Activated effector memory CD4-positive, alpha-beta T cell treated with Interleukin-2 at 50 U/mL for 16 hours (primary cell): Measurements from ENCODE around the gene TUBA1A.
"Not testable (repeated sequence)": the region's sequence is repeated elsewhere in the genome, so short reads cannot be mapped to it uniquely, and the experiment has no call there.

Experiments
- DNase-seq: peaks from one replicate; pipeline ENCODE4 v3.0.0-alpha.2; 2020

TUBA1A gene

DNA sequence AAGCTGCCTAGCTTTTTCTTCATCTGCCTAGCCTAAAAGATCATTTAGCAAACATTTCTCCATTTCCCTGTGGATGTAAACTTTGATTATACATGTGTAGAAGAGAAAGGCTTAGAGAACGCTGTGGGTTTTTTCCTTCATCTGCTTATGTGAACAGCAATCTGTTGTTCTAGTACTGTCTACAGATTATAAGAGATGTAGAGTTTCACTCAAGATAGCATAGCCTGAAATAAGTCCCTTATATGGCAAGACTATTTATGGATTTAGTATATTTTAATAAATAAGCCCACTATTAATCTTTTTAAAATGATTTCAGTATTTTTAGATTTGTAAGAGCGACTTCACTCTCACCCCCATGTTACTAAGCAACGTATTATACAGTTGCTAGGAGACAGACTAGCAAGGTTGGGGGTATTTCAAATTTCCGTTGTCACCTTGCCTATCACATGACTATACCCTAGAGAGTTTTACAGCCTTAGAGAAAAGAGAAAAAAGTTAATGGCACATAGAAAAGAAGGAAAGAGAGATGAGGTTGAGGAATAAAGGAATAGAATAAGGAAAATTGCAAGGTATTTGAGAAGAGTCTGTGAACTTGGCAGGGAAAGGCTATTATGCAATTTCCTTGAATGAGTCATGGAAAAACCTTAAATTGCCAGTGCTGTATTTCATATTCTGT lies 12.2 kb upstream of the TUBA1A start:
- no peak for DNase-seq

- DNase-seq: no peak
Measured at GRCh38 chr12:49198431-49199155, 9.7 kb upstream of the TUBA1A start.

GRCh38 chr12:49197256-49197655 lies 8.4 kb upstream of the TUBA1A start:
- no peak for DNase-seq

GRCh38 chr12:49195736-49196135 lies 6.9 kb upstream of the TUBA1A start:
- no peak for DNase-seq

DNA sequence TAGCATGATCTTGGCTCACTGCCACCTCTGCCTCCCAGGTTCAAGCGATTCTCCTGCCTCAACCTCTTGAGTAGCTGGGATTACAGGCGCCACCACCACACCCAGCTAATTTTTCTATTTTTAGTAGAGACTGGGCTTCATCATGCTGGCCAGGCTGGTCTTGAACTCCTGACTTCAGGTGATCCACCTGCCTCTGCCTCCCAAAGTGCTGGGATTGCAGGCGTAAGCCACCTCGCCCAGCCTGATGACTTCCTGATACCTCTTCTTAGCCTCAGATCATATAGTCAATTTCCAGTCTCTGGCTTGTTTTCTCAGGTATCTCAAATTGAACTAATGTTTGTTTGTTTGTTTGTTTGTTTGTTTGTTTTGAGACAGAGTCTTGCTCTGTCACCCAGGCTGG lies 4.9 kb upstream of the TUBA1A start:
- DNase-seq: not testable (repeated sequence)

GRCh38 chr12:49191498-49191897 lies 2.6 kb upstream of the TUBA1A start:
- DNase-seq: not testable (repeated sequence)

GRCh38 chr12:49190974-49191373 lies 2.1 kb upstream of the TUBA1A start:
- DNase-seq: no peak

DNA sequence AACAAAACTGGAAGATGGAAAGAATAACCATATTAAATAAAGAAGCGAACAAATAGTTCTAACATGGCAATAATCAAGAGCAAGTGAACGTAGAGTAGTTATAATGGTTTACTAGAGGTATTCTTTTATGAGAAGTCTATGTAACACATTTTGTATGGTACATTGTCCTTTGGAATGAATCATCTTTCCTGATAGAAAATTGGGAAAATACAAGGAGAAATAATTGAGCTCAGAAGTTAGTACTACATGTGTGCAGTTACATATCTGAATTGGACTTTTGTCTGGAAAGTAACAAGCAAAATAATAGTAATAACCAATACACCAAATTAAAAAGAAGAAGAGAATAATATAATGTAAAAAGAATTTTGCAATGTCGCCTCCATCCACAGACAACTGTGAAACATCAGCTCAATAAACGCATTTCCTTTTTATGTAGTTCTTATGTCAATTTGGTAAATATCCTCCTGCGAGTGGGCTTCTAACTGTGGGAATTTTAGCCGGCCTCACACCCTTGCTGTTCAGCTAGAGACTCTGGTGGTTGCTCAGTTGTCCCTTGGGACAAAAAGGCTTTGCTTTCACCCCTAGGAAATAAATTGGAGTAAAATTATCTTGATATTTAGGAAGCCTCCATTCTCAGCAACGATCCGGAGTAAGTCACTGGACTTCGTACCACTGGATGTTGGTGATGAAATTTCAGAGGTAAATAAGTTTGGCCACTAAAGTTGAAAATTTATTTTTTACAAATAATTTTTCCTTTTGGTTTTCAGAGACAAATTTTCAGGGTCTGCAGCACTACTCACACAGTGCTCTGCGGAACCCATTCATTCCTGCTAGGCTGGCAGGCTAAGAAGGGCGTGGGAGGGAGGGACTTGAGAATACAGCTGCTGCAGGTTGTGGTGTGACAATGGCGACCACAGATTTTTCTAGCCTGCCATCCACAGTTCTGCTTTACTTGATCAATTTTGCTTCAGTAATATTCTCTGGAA lies 1.1 kb upstream of the TUBA1A start:
- no peak for DNase-seq

GRCh38 chr12:49188201-49188915 lies 522 bp downstream of the TUBA1A start:
- peak; percentile 74 for DNase-seq

DNA sequence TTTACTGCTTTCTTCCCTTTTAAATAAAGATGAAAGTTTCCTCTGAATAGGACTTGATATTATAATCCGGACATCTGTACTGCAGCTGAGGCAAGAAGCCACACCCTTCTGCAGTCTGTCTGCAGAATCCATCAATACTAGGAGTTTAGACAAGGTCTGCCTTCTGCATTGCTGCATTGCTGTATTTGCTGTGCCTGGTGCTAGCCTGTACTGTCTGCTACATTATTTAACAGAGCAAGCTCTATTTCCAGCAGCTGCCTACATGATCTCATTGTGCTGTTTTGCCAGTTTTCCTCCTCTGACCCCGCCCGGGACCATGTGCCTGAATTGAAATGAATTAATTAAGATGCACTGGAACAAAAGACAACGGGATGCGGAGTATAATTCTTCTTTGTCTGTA lies 1.7 kb downstream of the TUBA1A start:
- DNase-seq: no peak

DNA sequence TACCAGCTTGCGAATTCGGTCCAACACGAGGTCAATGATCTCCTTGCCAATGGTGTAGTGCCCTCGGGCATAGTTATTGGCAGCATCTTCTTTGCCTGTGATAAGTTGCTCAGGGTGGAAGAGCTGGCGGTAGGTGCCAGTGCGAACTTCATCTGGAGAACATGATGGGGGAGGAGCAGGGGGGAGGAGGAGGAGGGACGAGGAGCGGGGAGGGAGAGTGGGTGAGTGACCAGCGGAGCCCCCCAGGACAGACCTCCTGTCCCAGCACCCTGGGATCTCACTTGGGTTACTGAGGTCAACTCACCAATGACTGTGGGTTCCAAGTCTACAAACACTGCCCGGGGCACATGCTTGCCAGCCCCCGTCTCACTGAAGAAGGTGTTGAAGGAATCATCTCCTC lies 2.6 kb downstream of the TUBA1A start:
- DNase-seq: not testable (repeated sequence)

DNA sequence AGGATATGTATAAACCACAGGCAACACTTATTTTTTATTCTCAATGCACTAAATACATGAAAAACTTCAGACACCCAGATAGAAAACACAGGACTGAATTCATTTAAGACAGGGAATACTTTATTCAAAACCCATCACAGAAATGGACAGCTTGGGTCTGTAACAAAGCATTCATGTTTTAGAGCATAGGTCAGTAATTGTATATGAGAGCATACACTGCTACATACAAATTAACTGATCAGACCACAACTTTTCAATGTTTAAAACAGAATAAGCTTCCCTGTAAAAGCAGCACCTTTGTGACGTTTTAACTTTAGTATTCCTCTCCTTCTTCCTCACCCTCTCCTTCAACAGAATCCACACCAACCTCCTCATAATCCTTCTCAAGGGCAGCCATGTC lies 4.2 kb downstream of the TUBA1A start:
- DNase-seq: not testable (repeated sequence)

- not testable (repeated sequence) for DNase-seq
Measured at GRCh38 chr12:49183214-49183950, 5.5 kb downstream of the TUBA1A start.

- no peak for DNase-seq
Measured at GRCh38 chr12:49174218-49174617, 14.7 kb downstream of the TUBA1A start.

- DNase-seq: no peak
Measured at GRCh38 chr12:49170924-49171323, 18.0 kb downstream of the TUBA1A start.

- no peak for DNase-seq
Measured at GRCh38 chr12:49165114-49165513, 23.8 kb downstream of the TUBA1A start.

- not testable (repeated sequence) for DNase-seq
Measured at GRCh38 chr12:49161901-49162300, 27.0 kb downstream of the TUBA1A start.

DNA sequence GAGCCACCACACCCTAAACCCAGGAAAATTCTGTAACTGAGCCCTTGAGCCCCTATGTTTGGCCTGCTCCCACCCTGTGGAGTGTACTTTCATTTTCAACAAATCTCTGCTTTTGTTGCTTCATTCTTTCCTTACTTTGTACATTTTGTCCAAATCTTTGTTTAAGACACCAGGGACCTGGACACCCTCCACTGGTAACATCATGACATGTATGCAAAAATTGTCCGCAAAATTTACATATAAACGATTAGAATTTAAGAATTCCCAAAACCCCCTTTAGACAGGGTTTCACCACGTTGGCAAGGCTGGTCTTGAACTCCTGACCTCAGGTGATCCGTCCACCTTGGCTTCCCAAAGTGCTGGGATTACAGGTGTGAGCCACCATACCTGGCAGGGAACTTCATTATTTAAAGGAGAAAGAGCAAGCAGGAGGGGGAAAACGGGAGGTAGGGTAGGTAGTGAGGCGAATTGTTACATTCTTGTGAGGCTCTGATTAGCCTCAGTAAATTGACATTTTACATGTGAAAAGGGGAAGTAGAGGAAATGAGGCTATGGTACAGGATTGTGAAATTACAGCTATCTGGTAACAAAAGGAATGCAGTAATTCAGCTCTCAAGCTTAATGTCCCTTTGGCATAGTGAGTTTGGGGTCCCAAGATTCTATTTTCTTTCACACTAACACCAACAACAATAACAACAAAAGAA lies 27.6 kb downstream of the TUBA1A start:
- DNase-seq: no peak

- DNase-seq: no peak
Measured at GRCh38 chr12:49160399-49160798, 28.5 kb downstream of the TUBA1A start.

DNA sequence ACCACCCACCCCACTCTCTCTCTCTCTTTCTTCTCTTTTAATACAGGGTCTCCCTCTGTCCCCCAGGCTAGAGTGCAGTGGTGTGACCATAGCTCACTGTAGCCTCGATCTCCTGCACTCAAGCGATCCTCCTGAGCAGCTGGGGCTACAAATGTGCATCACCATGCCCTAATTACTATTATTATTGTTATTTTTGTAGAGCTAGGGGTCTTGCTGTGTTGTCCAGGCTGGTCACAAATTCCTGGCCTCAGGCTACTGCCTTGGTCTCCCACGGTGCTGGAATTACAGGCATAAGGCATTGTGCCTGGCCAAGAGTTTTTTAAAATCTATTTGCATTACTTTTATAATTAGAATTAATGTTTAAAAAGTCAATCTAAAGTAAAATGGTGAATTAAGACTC lies 34.7 kb downstream of the TUBA1A start:
- DNase-seq: no peak

DNA sequence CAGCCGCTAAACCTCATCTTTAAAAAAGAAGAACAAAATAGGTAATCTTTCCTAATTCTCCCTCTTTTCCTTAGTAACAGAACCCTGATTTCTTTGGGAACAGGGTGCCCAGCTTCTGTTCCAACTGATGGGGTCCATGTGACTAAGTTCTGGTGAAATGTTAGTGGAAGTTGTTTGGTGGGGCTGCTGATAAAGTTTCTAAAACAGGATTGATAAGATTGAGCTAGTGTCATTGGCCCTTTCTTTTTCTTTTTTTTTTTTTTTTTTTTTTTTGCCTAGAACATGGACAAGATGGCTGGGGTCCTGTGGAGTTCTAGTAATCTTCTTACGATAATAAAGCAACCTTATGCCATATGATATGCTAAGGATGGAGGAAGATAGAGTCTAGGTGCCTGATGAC lies 41.5 kb downstream of the TUBA1A start:
- no peak for DNase-seq
